HG03066 (cell line): ENCODE results near the gene EIF4H.
"Not testable (repeated sequence)": the region's sequence is repeated elsewhere in the genome, so short reads cannot be mapped to it uniquely, and the experiment has no call there.

Source experiments
- ATAC-seq: cut with Tn5 transposase; IDR thresholded peaks from one replicate; pipeline ENCODE4 v1.9.1; 2021; ENCODE audit warnings: low read depth; ENCODE audit not compliant: unreplicated experiment

The EIF4H gene

GRCh38 chr7:74173866-74174605, at the start of gene EIF4H:
EIF4H (plus strand) TSS chr7:74174356; CDS start chr7:74174384, 28 bp downstream.
- ATAC-seq, result peak; percentile 75

GRCh38 chr7:74126220-74126880, 47.8 kb upstream of the EIF4H start:
- ATAC-seq, result no peak

GRCh38 chr7:74129887-74130286, 44.3 kb upstream of the EIF4H start:
- no peak for ATAC-seq

DNA sequence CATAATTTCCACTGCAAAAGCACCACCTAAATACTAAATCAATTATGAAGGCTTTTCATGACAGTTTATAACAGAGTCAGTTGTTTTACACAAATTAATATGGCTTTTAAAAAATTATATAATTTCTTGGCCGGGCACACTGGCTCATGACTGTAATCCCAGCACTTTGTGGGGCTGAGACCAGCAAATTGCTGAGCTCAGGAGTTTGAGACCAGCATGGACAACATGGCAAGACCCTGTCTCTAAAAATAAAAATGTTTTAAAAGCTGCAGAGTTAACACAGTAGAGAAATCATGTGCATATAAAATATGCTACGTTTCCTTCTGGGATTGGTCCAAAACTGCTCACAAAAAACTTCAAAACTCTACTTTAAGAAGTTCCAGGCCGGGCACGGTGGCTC, 43.6 kb upstream of the EIF4H start:
- no peak for ATAC-seq

- no peak for ATAC-seq
These were observed 40.0 kb upstream of the EIF4H start for GRCh38 chr7:74134117-74134620.

DNA sequence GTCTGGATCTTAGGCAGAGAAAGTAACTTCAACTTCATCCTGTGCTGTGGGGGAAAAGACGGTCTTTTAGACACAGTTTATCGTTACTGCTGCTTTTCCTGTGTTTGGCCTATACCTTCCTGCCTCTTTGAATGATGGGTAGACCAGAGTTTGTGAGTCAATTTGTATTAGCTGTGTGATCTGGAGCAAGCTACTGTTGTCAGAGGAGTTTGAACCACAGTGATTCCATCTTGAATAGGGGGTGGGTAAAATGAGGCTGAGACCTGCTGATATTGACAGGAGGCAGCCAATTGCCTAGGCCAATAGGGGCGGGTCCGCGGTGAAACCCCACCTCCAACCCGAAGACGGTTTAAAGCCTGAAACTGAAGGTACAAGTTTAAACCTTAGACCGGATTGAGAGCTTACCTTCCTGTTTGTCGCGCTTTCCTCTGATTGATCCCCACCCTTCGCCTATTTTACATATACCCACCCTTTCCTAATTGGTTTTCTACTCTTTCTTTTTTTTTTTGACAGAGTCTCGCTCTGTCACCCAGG, 35.8 kb upstream of the EIF4H start:
- no peak for ATAC-seq

DNA sequence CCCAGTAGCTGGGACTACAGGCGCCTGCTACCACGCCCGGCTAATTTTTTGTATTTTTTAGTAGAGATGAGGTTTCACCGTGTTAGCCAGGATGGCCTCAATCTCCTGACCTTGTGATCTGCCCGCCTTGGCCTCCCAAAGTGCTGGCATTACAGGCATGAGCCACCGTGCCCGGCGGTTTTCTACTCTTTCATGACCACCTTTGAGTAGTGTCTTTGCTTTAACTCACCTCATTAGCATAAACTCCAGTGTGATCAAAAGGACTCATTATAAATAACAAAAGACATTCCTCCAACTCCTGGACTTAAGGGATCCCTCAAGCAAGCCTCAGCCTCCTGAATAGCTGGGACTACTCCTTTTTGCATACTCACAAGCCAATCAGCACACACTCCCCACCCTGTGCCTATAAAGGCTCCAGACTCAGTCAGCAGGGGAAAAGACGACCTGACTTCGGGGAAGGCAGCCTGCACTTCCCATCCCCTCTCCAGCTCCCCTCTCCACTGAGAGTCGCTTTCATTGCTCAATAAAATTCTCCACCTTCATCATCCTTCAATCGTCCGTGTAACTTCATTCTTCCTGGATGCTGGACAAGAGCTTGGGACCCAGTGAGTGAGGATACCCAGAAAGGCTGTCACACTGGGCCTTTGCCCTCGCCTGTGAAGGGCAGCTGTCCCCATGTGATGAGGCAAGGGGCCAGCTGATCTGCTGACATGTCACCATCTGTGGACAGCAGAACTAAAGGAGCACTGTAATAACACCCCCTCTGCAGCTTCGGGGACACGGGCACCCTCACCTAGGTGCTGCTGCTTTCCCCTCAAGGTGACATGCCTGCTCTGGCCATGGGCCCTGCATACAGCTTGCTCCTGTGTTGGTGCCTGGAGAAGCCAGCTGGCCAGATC, 35.0 kb upstream of the EIF4H start:
- no peak for ATAC-seq

DNA sequence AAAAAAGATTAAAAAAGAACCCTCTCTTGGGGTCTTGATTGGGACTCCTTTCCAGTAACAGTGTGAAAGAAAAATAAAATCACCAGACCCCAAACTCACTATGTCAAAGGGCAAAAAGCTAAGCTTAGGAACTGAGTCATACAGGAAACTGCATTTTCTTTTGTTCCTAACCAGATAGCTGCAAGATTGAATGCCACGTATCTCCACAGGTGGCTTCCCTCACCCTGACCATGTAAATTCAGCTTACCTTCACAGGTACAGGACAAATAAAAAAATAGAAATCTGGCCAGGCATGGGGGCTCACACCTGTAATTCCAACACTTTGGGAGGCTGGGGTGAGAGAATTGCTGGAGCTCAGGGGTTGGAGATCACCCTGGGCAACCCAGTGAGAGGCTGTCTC, 32.5 kb upstream of the EIF4H start:
- ATAC-seq, result no peak

GRCh38 chr7:74143383-74143782, 30.8 kb upstream of the EIF4H start:
- ATAC-seq, result no peak

DNA sequence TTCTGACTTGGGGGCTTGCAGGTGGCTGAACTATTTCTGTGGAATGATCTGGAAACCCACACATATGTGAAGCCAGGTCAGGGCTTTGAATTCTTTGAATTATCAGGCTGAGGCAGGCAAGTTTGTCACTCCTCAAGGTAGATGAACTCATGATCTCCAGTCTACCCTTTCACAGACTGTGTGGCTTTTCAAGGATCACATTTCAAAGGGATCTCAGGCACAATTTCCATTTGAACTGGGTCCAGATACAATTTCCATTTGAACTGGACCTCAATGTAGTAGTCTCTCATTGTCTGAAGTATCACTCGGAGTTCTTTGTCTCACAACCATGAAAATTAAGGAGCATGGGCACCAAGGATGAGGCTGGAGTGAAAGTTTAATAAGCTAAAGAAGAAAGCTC, 25.7 kb upstream of the EIF4H start:
- ATAC-seq, result no peak

- ATAC-seq, result no peak
These were observed 25.1 kb upstream of the EIF4H start for GRCh38 chr7:74149071-74149470.

GRCh38 chr7:74149603-74150002, 24.6 kb upstream of the EIF4H start:
- no peak for ATAC-seq

DNA sequence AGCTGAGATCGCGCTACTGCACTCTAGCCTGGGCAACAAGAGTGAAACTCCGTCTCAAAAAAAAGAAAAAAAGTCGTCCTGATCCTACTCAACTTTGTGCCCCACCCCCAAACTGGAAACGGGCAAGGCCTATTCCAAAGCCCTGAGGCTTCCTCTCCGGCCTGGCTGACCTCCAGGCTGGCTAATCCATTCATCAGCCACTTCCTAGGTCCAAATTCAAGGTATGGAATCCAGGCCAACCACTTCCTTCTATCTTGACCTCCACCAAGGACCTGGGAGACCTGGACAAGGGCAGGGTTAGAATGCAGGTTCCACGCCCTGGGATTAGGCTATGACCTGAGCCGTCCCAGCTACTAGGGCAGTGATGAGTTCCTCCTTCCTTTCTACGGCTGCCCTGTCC, 20.4 kb upstream of the EIF4H start:
- no peak for ATAC-seq

- no peak for ATAC-seq
These were observed 18.3 kb upstream of the EIF4H start for GRCh38 chr7:74155810-74156395.

- no peak for ATAC-seq
These were observed 16.6 kb upstream of the EIF4H start for GRCh38 chr7:74157605-74158004.

GRCh38 chr7:74164985-74165456, 9.1 kb upstream of the EIF4H start:
- no peak for ATAC-seq

- no peak for ATAC-seq
These were observed 8.1 kb upstream of the EIF4H start for GRCh38 chr7:74165867-74166593.

GRCh38 chr7:74167324-74167723, 6.8 kb upstream of the EIF4H start:
- not testable (repeated sequence) for ATAC-seq

- ATAC-seq, result no peak
These were observed 1.1 kb upstream of the EIF4H start for GRCh38 chr7:74173074-74173473.

DNA sequence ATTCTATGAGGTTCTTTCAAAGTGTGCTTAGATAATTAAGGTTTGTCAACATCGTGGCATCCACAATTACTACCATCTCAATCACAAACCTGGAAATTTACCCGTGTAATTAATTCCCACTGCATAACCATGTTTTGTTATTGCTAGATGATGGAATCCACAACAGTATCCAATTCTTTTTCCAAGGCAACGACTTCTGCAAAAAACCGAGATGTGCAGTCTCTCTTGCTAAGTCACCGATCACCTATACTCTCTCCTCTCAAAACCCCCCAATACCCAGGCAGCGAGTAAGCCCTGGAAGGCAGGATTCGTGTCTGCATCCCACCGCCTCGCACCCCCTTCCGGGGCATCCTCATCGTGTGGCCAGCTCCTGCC, 678 bp upstream of the EIF4H start:
- no peak for ATAC-seq
